ENCODE measurements around the gene FOCAD.

The FOCAD gene

GRCh38 chr9:20884985-20885593 lies 201.0 kb downstream of the FOCAD start:
- Histone ChIP-seq H3K9ac (ENCODE audit: low read depth, low read length, poor library complexity, severe bottlenecking) (no peak overlapping the region), H3K9me3 (ENCODE audit: insufficient read depth, low read depth, low read length) (no peaks in the 10 kb centered on the region), H3K36me3 (ENCODE audit: insufficient read depth, low read length) (no peaks in the 10 kb centered on the region), H3K79me2 (ENCODE audit: insufficient read depth, low read length) (no peaks in the 10 kb centered on the region), H3K4me3 (ENCODE audit: low read length, poor library complexity, severe bottlenecking) (no peak overlapping the region), H2AFZ (ENCODE audit: low read length) (no peak overlapping the region), H3K4me2 (ENCODE audit: low read depth, low read length, poor library complexity, severe bottlenecking) (no peak overlapping the region), H3K27me3 (ENCODE audit: insufficient read depth, low read length, poor library complexity, severe bottlenecking) (no peaks in the 10 kb centered on the region), H3K9me2 (replicated peaks; ENCODE audit: low read depth, low read length) (no peaks in the 10 kb centered on the region), H3F3A (ENCODE audit: low read depth) (no peaks in the 10 kb centered on the region), H3K4me1 (ENCODE audit: insufficient read depth, low read length, poor library complexity, severe bottlenecking) (no peaks in the 10 kb centered on the region), H4K20me1 (ENCODE audit: insufficient read depth, low read length, poor library complexity, severe bottlenecking) (no peaks in the 10 kb centered on the region)
- TF ChIP-seq CTCF (conservative IDR thresholded peaks at IDR 0.05; ENCODE audit: low read length) = peak; percentile 70
- no peak for TF ChIP-seq EZH2phosphoT487 (IDR thresholded peaks at IDR 0.05; ENCODE audit: borderline replicate concordance)

GRCh38 chr9:20898885-20899554 lies 215.0 kb downstream of the FOCAD start:
- no peaks in the 10 kb centered on the region for H3K9me3 ChIP-seq (ENCODE audit: insufficient read depth, low read depth, low read length)
- no peaks in the 10 kb centered on the region for H4K20me1 ChIP-seq (ENCODE audit: insufficient read depth, low read length, poor library complexity, severe bottlenecking)
- no peaks in the 10 kb centered on the region for H3K27me3 ChIP-seq (ENCODE audit: insufficient read depth, low read length, poor library complexity, severe bottlenecking)
- no peaks in the 10 kb centered on the region for H3K79me2 ChIP-seq (ENCODE audit: insufficient read depth, low read length)
- no peak overlapping the region for H2AFZ ChIP-seq (ENCODE audit: low read length)
- H3K4me2 ChIP-seq (ENCODE audit: low read depth, low read length, poor library complexity, severe bottlenecking) = no peak overlapping the region
- TF ChIP-seq EZH2phosphoT487 (IDR thresholded peaks at IDR 0.05; ENCODE audit: borderline replicate concordance) (no peak), CTCF (conservative IDR thresholded peaks at IDR 0.05; ENCODE audit: low read length) (no peak)
- H3K4me3 ChIP-seq (ENCODE audit: low read length, poor library complexity, severe bottlenecking) = no peak overlapping the region
- no peaks in the 10 kb centered on the region for H3K9me2 ChIP-seq (replicated peaks; ENCODE audit: low read depth, low read length)
- peaks cover 6% of the 10 kb centered on the region for H3K4me1 ChIP-seq (ENCODE audit: insufficient read depth, low read length, poor library complexity, severe bottlenecking)
- H3K9ac ChIP-seq (ENCODE audit: low read depth, low read length, poor library complexity, severe bottlenecking) = no peak overlapping the region
- no peaks in the 10 kb centered on the region for H3F3A ChIP-seq (ENCODE audit: low read depth)
- H3K36me3 ChIP-seq (ENCODE audit: insufficient read depth, low read length) = no peaks in the 10 kb centered on the region

GRCh38 chr9:20903212-20903611 lies 219.2 kb downstream of the FOCAD start:
- Histone ChIP-seq H4K20me1 (ENCODE audit: insufficient read depth, low read length, poor library complexity, severe bottlenecking) (no peaks in the 10 kb centered on the region), H3K9me2 (replicated peaks; ENCODE audit: low read depth, low read length) (no peaks in the 10 kb centered on the region), H3K9me3 (ENCODE audit: insufficient read depth, low read depth, low read length) (no peaks in the 10 kb centered on the region), H3K9ac (ENCODE audit: low read depth, low read length, poor library complexity, severe bottlenecking) (no peak overlapping the region), H3K4me1 (ENCODE audit: insufficient read depth, low read length, poor library complexity, severe bottlenecking) (peaks cover 39% of the 10 kb centered on the region), H3K4me3 (ENCODE audit: low read length, poor library complexity, severe bottlenecking) (no peak overlapping the region), H3K36me3 (ENCODE audit: insufficient read depth, low read length) (no peaks in the 10 kb centered on the region), H3K27me3 (ENCODE audit: insufficient read depth, low read length, poor library complexity, severe bottlenecking) (no peaks in the 10 kb centered on the region), H2AFZ (ENCODE audit: low read length) (no peak overlapping the region), H3F3A (ENCODE audit: low read depth) (no peaks in the 10 kb centered on the region), H3K79me2 (ENCODE audit: insufficient read depth, low read length) (no peaks in the 10 kb centered on the region), H3K4me2 (ENCODE audit: low read depth, low read length, poor library complexity, severe bottlenecking) (no peak overlapping the region)
- TF ChIP-seq EZH2phosphoT487 (IDR thresholded peaks at IDR 0.05; ENCODE audit: borderline replicate concordance) = no peak
- TF ChIP-seq CTCF (conservative IDR thresholded peaks at IDR 0.05; ENCODE audit: low read length) = no peak
